ENCODE measurements around the gene IPO5. TPM values are rescaled to one million over a fixed set of nuclear protein-coding genes. Genes with fewer than 3 reads are reported as not detected.

The IPO5 gene
- polyA plus RNA-seq, 1 of the 3 experiments (the other 2 are of a cell fraction), result 77.1 TPM

GRCh38 chr13:97975848-97976609 lies 22.6 kb downstream of the IPO5 start (continued):
- TF ChIP-seq EP300 (IDR thresholded peaks at IDR 0.05; ENCODE audit: borderline replicate concordance in 1 of 2, low read depth in 1 of 2, low read length in 1 of 2) (no peak), ZBTB33 (IDR thresholded peaks at IDR 0.05; ENCODE audit: borderline replicate concordance, low read depth) (no peak), USF2 (IDR thresholded peaks at IDR 0.05; ENCODE audit: borderline replicate concordance, low read depth, low read length) (no peak), GATA2 (CRISPR knock-in tag; IDR thresholded peaks at IDR 0.05) (no peak), JUND (IDR thresholded peaks at IDR 0.05) (no peak), GABPA (IDR thresholded peaks at IDR 0.05; ENCODE audit: low read depth) (no peak), FOSL2 (IDR thresholded peaks at IDR 0.05; ENCODE audit: borderline replicate concordance, low read depth) (peak; percentile 36; the same call in 1 of the 2 replicates)

- peak; percentile 75 for DNase-seq
- no peaks in the 10 kb centered on the region for H3K27me3 ChIP-seq (ENCODE audit: insufficient read depth)
- POLR2A ChIA-PET, result no interaction called here
- peak overlapping the region; percentile 86 for H3K4me2 ChIP-seq
- H3K27ac ChIP-seq (ENCODE audit: low read depth in 2 of 2, low read length in 1 of 2), result peak overlapping the region; percentile 75 to 87
- H3K79me2 ChIP-seq (ENCODE audit: insufficient read depth), result peaks cover 51% of the 10 kb centered on the region
- H3K9ac ChIP-seq, result peak overlapping the region; percentile 85
- 0 out of 2 replicates have a peak overlapping the region, but pooled peaks have one; percentile 3 for H2AFZ ChIP-seq (ENCODE audit: low read depth)
- peaks cover 15 to 16% of the 10 kb centered on the region in 2 experiments; a peak in 3 of 4 replicates for H3K4me1 ChIP-seq (ENCODE audit: control insufficient read depth in 1 of 2, insufficient read depth in 2 of 2, low read depth in 1 of 2, low read length in 1 of 2)
- no peaks in the 10 kb centered on the region for H3K9me3 ChIP-seq
- peaks cover 20% of the 10 kb centered on the region for H4K20me1 ChIP-seq (ENCODE audit: insufficient read depth)
- CTCF ChIA-PET, result no interaction called here
- H3K9me2 ChIP-seq, result no peaks in the 10 kb centered on the region
- peaks cover 0 to 9% of the 10 kb centered on the region in 2 experiments for H3K36me3 ChIP-seq (replicated peaks in 1 of 2; ENCODE audit: control insufficient read depth in 1 of 2, insufficient read depth in 2 of 2, low read length in 1 of 2)
- TF ChIP-seq TEAD4 (IDR thresholded peaks at IDR 0.05; ENCODE audit: borderline replicate concordance, insufficient read depth) (no peak), TCF12 (IDR thresholded peaks at IDR 0.05) (no peak), SIN3A (IDR thresholded peaks at IDR 0.05; ENCODE audit: borderline replicate concordance, low read depth, low read length) (peak; percentile 47; the same call in 1 of the 2 replicates), REST (IDR thresholded peaks at IDR 0.05; ENCODE audit: low read depth, low read length) (no peak), GATA2 (CRISPR knock-in tag; IDR thresholded peaks at IDR 0.05) (no peak), POLR2AphosphoS5 (IDR thresholded peaks at IDR 0.05; ENCODE audit: low read depth, low read length) (peak; percentile 52; the same call in 1 of the 2 replicates), TAF1 (IDR thresholded peaks at IDR 0.05; ENCODE audit: borderline replicate concordance, low read depth, low read length) (peak; percentile 79), YY1 (IDR thresholded peaks at IDR 0.05; ENCODE audit: low read depth) (peak; percentile 87), MXI1 (IDR thresholded peaks at IDR 0.05; ENCODE audit: low read depth, low read length) (peak; percentile 80), FOSL2 (IDR thresholded peaks at IDR 0.05; ENCODE audit: borderline replicate concordance, low read depth) (no peak), MAX (IDR thresholded peaks at IDR 0.05; ENCODE audit: low read depth) (peak; percentile 39; the same call in 1 of the 2 replicates)
- 4% methylated on average over 17 of the region's 79 CpGs for WGBS (ENCODE audit: low lambda C conversion rate)
- H3K4me3 ChIP-seq (ENCODE audit: low read depth in 2 of 2, low read length in 1 of 2), result peak overlapping the region; percentile 59 to 81
- peaks cover 15% of the 10 kb centered on the region for H3F3A ChIP-seq (replicated peaks; ENCODE audit: insufficient read depth)
These were observed 23.4 kb downstream of the IPO5 start for GRCh38 chr13:97976610-97977521.

Measured in SK-N-SH (cell line).